Measurements from ENCODE around the gene GBP4.

GRCh38 chr1:89167590-89168230, 31.0 kb downstream of the GBP4 start:
- TF ChIP-seq CTCF (conservative IDR thresholded peaks at IDR 0.05; ENCODE audit: low read depth, low read length) (no peak), EZH2 (IDR thresholded peaks at IDR 0.05; ENCODE audit: borderline replicate concordance, low read depth, low read length, poor library complexity, severe bottlenecking) (no peak)

Data from A673 (cell line).